Stimulated activated naive CD8-positive, alpha-beta T cell treated with anti-CD3 and anti-CD28 coated beads, Interleukin-15, amount 100 ng/mL, for 72 hours (primary cell): ENCODE measurements around the gene ZNF326.
"Not testable (repeated sequence)": the region's sequence is repeated elsewhere in the genome, so short reads cannot be mapped to it uniquely, and the experiment has no call there.

Source experiments
- ATAC-seq: fragments of 150-1000 bp; cut with Tn5 transposase; 2 replicates; pipeline ENCODE4 v1.10.0; 2021; ENCODE audit warnings: mild to moderate bottlenecking, moderate library complexity
- DNase-seq, 2 donors: peaks; one replicate each; pipeline ENCODE4 v3.0.0; 2021 to 2022
- H3K27ac Mint-ChIP-seq, 2 donors: one replicate each; pipeline ENCODE4 v1.8.0; 2022; ENCODE audit warnings: mild to moderate bottlenecking in 2 of 2, mixed read lengths in 2 of 2, moderate library complexity in 2 of 2
- H3K27me3 Mint-ChIP-seq: one replicate; pipeline ENCODE4 v1.8.0; 2022; ENCODE audit warnings: mixed read lengths
- H3K4me1 Mint-ChIP-seq: one replicate; pipeline ENCODE4 v1.8.0; 2022; ENCODE audit warnings: mild to moderate bottlenecking, mixed read lengths
- H3K4me3 Mint-ChIP-seq, 2 donors: one replicate each; pipeline ENCODE4 v1.8.0; 2022; ENCODE audit warnings: mild to moderate bottlenecking in 2 of 2, mixed read lengths in 2 of 2, moderate library complexity in 1 of 2
- H3K9me3 Mint-ChIP-seq, 2 donors: one replicate each; pipeline ENCODE4 v1.8.0; 2022; ENCODE audit warnings: mixed read lengths in 2 of 2

Gene ZNF326

GRCh38 chr1:89958851-89959654 lies 35.9 kb upstream of the ZNF326 start:
- H3K4me1 Mint-ChIP-seq, result peaks cover 41% of the 10 kb centered on the region
- no peaks in the 10 kb centered on the region for H3K9me3 Mint-ChIP-seq
- ATAC-seq (no peak), DNase-seq (no peak)
- no peak overlapping the region for H3K4me3 Mint-ChIP-seq
- no peaks in the 10 kb centered on the region for H3K27me3 Mint-ChIP-seq
- no peak overlapping the region for H3K27ac Mint-ChIP-seq

- Mint-ChIP-seq H3K9me3 (no peaks in the 10 kb centered on the region), H3K27me3 (no peaks in the 10 kb centered on the region), H3K4me3 (no peak overlapping the region), H3K27ac (no peak overlapping the region), H3K4me1 (peaks cover 41% of the 10 kb centered on the region)
- ATAC-seq (no peak), DNase-seq (no peak)
Measured at GRCh38 chr1:89959719-89960118, 35.2 kb upstream of the ZNF326 start.

- Mint-ChIP-seq H3K4me3 (no peak overlapping the region), H3K27ac (no peak overlapping the region), H3K4me1 (peaks cover 42% of the 10 kb centered on the region), H3K27me3 (no peaks in the 10 kb centered on the region), H3K9me3 (no peaks in the 10 kb centered on the region)
- ATAC-seq (no peak), DNase-seq (no peak)
Measured at GRCh38 chr1:89962024-89962741, 32.7 kb upstream of the ZNF326 start.

GRCh38 chr1:89962742-89963075 lies 32.2 kb upstream of the ZNF326 start:
- DNase-seq, result no peak
- no peaks in the 10 kb centered on the region for H3K9me3 Mint-ChIP-seq
- no peak overlapping the region for H3K4me3 Mint-ChIP-seq
- H3K27ac Mint-ChIP-seq, result no peak overlapping the region
- peaks cover 39% of the 10 kb centered on the region for H3K4me1 Mint-ChIP-seq
- no peaks in the 10 kb centered on the region for H3K27me3 Mint-ChIP-seq
- no peak for ATAC-seq

GRCh38 chr1:89965193-89965768 lies 29.6 kb upstream of the ZNF326 start:
- H3K4me1 Mint-ChIP-seq, result peaks cover 16% of the 10 kb centered on the region

GRCh38 chr1:89966656-89967055 lies 28.3 kb upstream of the ZNF326 start:
- DNase-seq (no peak), ATAC-seq (no peak)
- H3K4me3 Mint-ChIP-seq, result no peak overlapping the region
- H3K27ac Mint-ChIP-seq, result peak overlapping the region in 1 of 2 donors; percentile 42
- no peaks in the 10 kb centered on the region for H3K9me3 Mint-ChIP-seq
- peaks cover 16% of the 10 kb centered on the region for H3K4me1 Mint-ChIP-seq
- H3K27me3 Mint-ChIP-seq, result no peaks in the 10 kb centered on the region

More at GRCh38 chr1:89965193-89965768, 29.6 kb upstream of the ZNF326 start:
- H3K4me3 Mint-ChIP-seq, result no peak overlapping the region
- H3K9me3 Mint-ChIP-seq, result no peaks in the 10 kb centered on the region
- DNase-seq (no peak), ATAC-seq (no peak)
- H3K27ac Mint-ChIP-seq, result no peak overlapping the region
- H3K27me3 Mint-ChIP-seq, result no peaks in the 10 kb centered on the region

GRCh38 chr1:89971600-89971999 lies 23.3 kb upstream of the ZNF326 start:
- ATAC-seq (peak; percentile 42), DNase-seq (no peak)

GRCh38 chr1:89972024-89972423 lies 22.9 kb upstream of the ZNF326 start:
- no peak overlapping the region for H3K27ac Mint-ChIP-seq
- ATAC-seq, result no peak
- DNase-seq, result no peak
- no peak overlapping the region for H3K4me3 Mint-ChIP-seq
- H3K27me3 Mint-ChIP-seq, result no peaks in the 10 kb centered on the region
- H3K4me1 Mint-ChIP-seq, result peaks cover 3% of the 10 kb centered on the region
- H3K9me3 Mint-ChIP-seq, result no peaks in the 10 kb centered on the region

More at GRCh38 chr1:89971600-89971999, 23.3 kb upstream of the ZNF326 start:
- H3K27ac Mint-ChIP-seq, result no peak overlapping the region
- H3K4me1 Mint-ChIP-seq, result peaks cover 7% of the 10 kb centered on the region
- no peaks in the 10 kb centered on the region for H3K27me3 Mint-ChIP-seq
- H3K9me3 Mint-ChIP-seq, result no peaks in the 10 kb centered on the region
- H3K4me3 Mint-ChIP-seq, result no peak overlapping the region

GRCh38 chr1:89973471-89974127 lies 21.3 kb upstream of the ZNF326 start:
- H3K4me1 Mint-ChIP-seq, result no peaks in the 10 kb centered on the region
- H3K27ac Mint-ChIP-seq, result no peak overlapping the region
- DNase-seq (no peak), ATAC-seq (no peak)
- H3K27me3 Mint-ChIP-seq, result no peaks in the 10 kb centered on the region
- H3K4me3 Mint-ChIP-seq, result no peak overlapping the region
- H3K9me3 Mint-ChIP-seq, result no peaks in the 10 kb centered on the region

GRCh38 chr1:89974256-89974655 lies 20.7 kb upstream of the ZNF326 start:
- Mint-ChIP-seq H3K9me3 (no peaks in the 10 kb centered on the region), H3K27ac (no peak overlapping the region), H3K27me3 (no peaks in the 10 kb centered on the region), H3K4me1 (no peaks in the 10 kb centered on the region), H3K4me3 (no peak overlapping the region)
- ATAC-seq (no peak), DNase-seq (no peak)

GRCh38 chr1:89974696-89975470 lies 20.0 kb upstream of the ZNF326 start:
- H3K27ac Mint-ChIP-seq, result no peak overlapping the region
- no peak overlapping the region for H3K4me3 Mint-ChIP-seq
- DNase-seq (no peak), ATAC-seq (no peak)
- no peaks in the 10 kb centered on the region for H3K4me1 Mint-ChIP-seq
- no peaks in the 10 kb centered on the region for H3K9me3 Mint-ChIP-seq
- H3K27me3 Mint-ChIP-seq, result no peaks in the 10 kb centered on the region

GRCh38 chr1:89975540-89976125 lies 19.3 kb upstream of the ZNF326 start:
- Mint-ChIP-seq H3K9me3 (no peaks in the 10 kb centered on the region), H3K4me1 (no peaks in the 10 kb centered on the region), H3K4me3 (no peak overlapping the region), H3K27me3 (no peaks in the 10 kb centered on the region), H3K27ac (no peak overlapping the region)
- no peak for DNase-seq
- ATAC-seq, result no peak

- H3K4me1 Mint-ChIP-seq, result no peaks in the 10 kb centered on the region
- H3K4me3 Mint-ChIP-seq, result no peak overlapping the region
- H3K9me3 Mint-ChIP-seq, result no peaks in the 10 kb centered on the region
- ATAC-seq (no peak), DNase-seq (no peak)
- no peak overlapping the region for H3K27ac Mint-ChIP-seq
- no peaks in the 10 kb centered on the region for H3K27me3 Mint-ChIP-seq
Measured at GRCh38 chr1:89978755-89979154, 16.2 kb upstream of the ZNF326 start.

GRCh38 chr1:89980605-89981004 lies 14.3 kb upstream of the ZNF326 start:
- H3K27me3 Mint-ChIP-seq, result no peaks in the 10 kb centered on the region
- H3K4me1 Mint-ChIP-seq, result no peaks in the 10 kb centered on the region
- H3K9me3 Mint-ChIP-seq, result no peaks in the 10 kb centered on the region
- no peak overlapping the region for H3K4me3 Mint-ChIP-seq
- ATAC-seq (no peak), DNase-seq (no peak)
- no peak overlapping the region for H3K27ac Mint-ChIP-seq

- ATAC-seq, H3K27me3 Mint-ChIP-seq, DNase-seq, H3K9me3 Mint-ChIP-seq, H3K4me1 Mint-ChIP-seq, H3K27ac Mint-ChIP-seq, H3K4me3 Mint-ChIP-seq: not testable (repeated sequence)
Measured at GRCh38 chr1:89982846-89983245, 12.1 kb upstream of the ZNF326 start.
